ENCODE measurements around the gene ZNF423.

- TF ChIP-seq EZH2 (IDR thresholded peaks at IDR 0.05; ENCODE audit: insufficient read depth, poor library complexity, severe bottlenecking) (no peak), EZH2phosphoT487 (IDR thresholded peaks at IDR 0.05; ENCODE audit: insufficient read depth, low read depth) (no peak)
Measured at GRCh38 chr16:49738832-49739231, 117.1 kb downstream of the ZNF423 start.

All from GM23248 (cell line).